Neural cell (in vitro differentiated cells): Measurements from ENCODE around the gene WNT10A. TPM values are rescaled to one million over a fixed set of nuclear protein-coding genes. Genes with fewer than 3 reads are reported as not detected.

Experiments
- H2AFZ ChIP-seq: fragments of 200-600, 300-800 bp; sonication (generic), shearing (Covaris generic); 2 replicates; pipeline ENCODE4 v1.6.0; 2014; ENCODE audit warnings: low read depth, mild to moderate bottlenecking, antibody characterized with exemption, low read length, moderate library complexity
- H3F3A ChIP-seq: fragments of 200-600 bp; shearing (Covaris generic); 2 replicates; pipeline ENCODE4 v1.6.1; 2016; ENCODE audit warnings: mild to moderate bottlenecking, moderate library complexity, mixed read lengths, antibody characterized with exemption, low read length; ENCODE audit not compliant: insufficient read depth, poor library complexity, severe bottlenecking
- H3K27ac ChIP-seq: fragments of 200-600, 300-800 bp; sonication (generic), shearing (Covaris generic); 2 replicates; pipeline ENCODE4 v1.5.1; 2014; ENCODE audit warnings: mild to moderate bottlenecking, low read length, moderate library complexity
- H3K27me3 ChIP-seq: fragments of 300-800, 200-600 bp; sonication (generic), shearing (Covaris generic); 2 replicates; pipeline ENCODE4 v1.6.0; 2014; ENCODE audit warnings: mild to moderate bottlenecking, low read depth, low read length, moderate library complexity; ENCODE audit not compliant: insufficient read depth
- H3K36me3 ChIP-seq: fragments of 300-800, 200-600 bp; sonication (generic), shearing (Covaris generic); 2 replicates; pipeline ENCODE4 v1.5.1; 2014; ENCODE audit warnings: mild to moderate bottlenecking, antibody characterized with exemption, low read length, moderate library complexity; ENCODE audit not compliant: insufficient read depth
- H3K4me2 ChIP-seq: fragments of 300-800, 200-600 bp; sonication (generic), shearing (Covaris generic); 2 replicates; pipeline ENCODE4 v1.6.0; 2014; ENCODE audit warnings: mild to moderate bottlenecking, low read length
- H3K4me3 ChIP-seq: fragments of 300-800, 200-600 bp; sonication (generic), shearing (Covaris generic); 2 replicates; pipeline ENCODE4 v1.5.1; 2014; ENCODE audit warnings: mild to moderate bottlenecking, low read length, moderate library complexity
- H3K79me2 ChIP-seq: fragments of 200-600 bp; shearing (Covaris generic); replicated peaks from 2 replicates; pipeline ENCODE4 v1.6.0; 2014; ENCODE audit warnings: mild to moderate bottlenecking, low read length, moderate library complexity; ENCODE audit not compliant: insufficient read depth
- H3K9ac ChIP-seq: fragments of 300-800, 200-600 bp; sonication (generic), shearing (Covaris generic); 2 replicates; pipeline ENCODE4 v1.6.1; 2016; ENCODE audit warnings: mild to moderate bottlenecking, low read length, mixed read lengths
- H3K9me2 ChIP-seq: fragments of 200-600 bp; shearing (Covaris generic); 2 replicates; pipeline ENCODE4 v1.6.1; 2016; ENCODE audit warnings: mild to moderate bottlenecking, low read length, mixed read lengths; ENCODE audit not compliant: insufficient read depth
- H3K9me3 ChIP-seq: fragments of 200-600, 300-800 bp; sonication (generic), shearing (Covaris generic); 2 replicates; pipeline ENCODE4 v1.6.1; 2016; ENCODE audit warnings: mild to moderate bottlenecking, mixed run types, low read length, moderate library complexity, mixed read lengths
- H4K20me1 ChIP-seq: fragments of 200-600 bp; shearing (Covaris generic); 2 replicates; pipeline ENCODE4 v1.6.1; 2016; ENCODE audit warnings: mild to moderate bottlenecking, mixed run types; ENCODE audit not compliant: insufficient read depth
- CTCF ChIP-seq: fragments of 450-650 bp; IDR thresholded peaks from 2 replicates; pipeline ENCODE4 v1.5.1; 2014; ENCODE audit warnings: antibody characterized with exemption, mild to moderate bottlenecking, moderate library complexity; ENCODE audit not compliant: poor library complexity, severe bottlenecking
- EP300 ChIP-seq: fragments of 450-650 bp; conservative IDR thresholded peaks from 2 replicates; pipeline ENCODE4 v1.6.1; 2014; ENCODE audit warnings: antibody characterized with exemption, mild to moderate bottlenecking, moderate library complexity; ENCODE audit not compliant: poor library complexity, severe bottlenecking
- EZH2 ChIP-seq: fragments of 200-600, 300-800 bp; shearing (Covaris generic), sonication (generic); IDR thresholded peaks from 2 replicates; pipeline ENCODE4 v1.6.1; 2014; ENCODE audit warnings: antibody characterized with exemption, low read length, borderline replicate concordance, mild to moderate bottlenecking; ENCODE audit not compliant: insufficient read depth, poor library complexity, severe bottlenecking
- MXI1 ChIP-seq: fragments of 450-650 bp; conservative IDR thresholded peaks from 2 replicates; pipeline ENCODE4 v1.6.1; 2014; ENCODE audit warnings: antibody characterized with exemption, mild to moderate bottlenecking; ENCODE audit not compliant: poor library complexity, severe bottlenecking
- POLR2AphosphoS5 ChIP-seq: IDR thresholded peaks from 2 replicates; pipeline ENCODE4 v1.6.1; 2012
- RAD21 ChIP-seq: fragments of 450-650 bp; conservative IDR thresholded peaks from 2 replicates; pipeline ENCODE4 v1.6.1; 2014; ENCODE audit warnings: antibody characterized with exemption, mild to moderate bottlenecking, moderate library complexity
- SMC3 ChIP-seq: fragments of 450-650 bp; conservative IDR thresholded peaks from 2 replicates; pipeline ENCODE4 v1.6.1; 2014; ENCODE audit warnings: antibody characterized with exemption, mild to moderate bottlenecking, moderate library complexity; ENCODE audit not compliant: poor library complexity
- TAF1 ChIP-seq: IDR thresholded peaks from 2 replicates; pipeline ENCODE4 v1.6.1; 2012; ENCODE audit warnings: low read depth
- polyA plus RNA-seq: library from polyadenylated mRNA; depleted of rRNA; stranded (reverse); fragments of >200 nt; gene quantifications from 2 replicates; pipeline ENCODE4 v1.2.3, GENCODE V29; 2014
- TF ChIP-seq, protein P1 (sequence below): IDR thresholded peaks from 2 replicates; pipeline ENCODE4 v1.6.1; 2012; ENCODE audit warnings: borderline replicate concordance

Gene WNT10A
- polyA plus RNA-seq, 1 donor from 2014 or later, result 0.14 TPM

DNA sequence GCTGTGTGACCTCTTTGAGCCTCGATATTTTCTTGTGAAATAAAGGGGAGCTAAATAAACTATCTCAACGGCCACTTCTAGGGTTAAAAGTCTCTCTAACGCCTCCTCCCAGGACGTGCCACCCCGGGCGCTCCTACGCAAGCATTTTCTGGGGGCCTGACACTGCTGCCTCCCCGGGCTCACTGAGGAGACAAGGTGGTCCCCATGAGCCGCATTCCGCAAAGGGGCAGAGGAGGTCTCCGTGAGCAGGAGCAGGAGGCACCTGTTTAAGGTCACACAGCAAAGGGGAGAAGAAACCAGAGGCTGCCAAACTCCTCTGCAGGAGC lies 913 bp upstream of the WNT10A start:
- H3K27me3 ChIP-seq, result peaks cover 96% of the 10 kb centered on the region
- peak overlapping the region; percentile 14 for H3K4me2 ChIP-seq

DNA sequence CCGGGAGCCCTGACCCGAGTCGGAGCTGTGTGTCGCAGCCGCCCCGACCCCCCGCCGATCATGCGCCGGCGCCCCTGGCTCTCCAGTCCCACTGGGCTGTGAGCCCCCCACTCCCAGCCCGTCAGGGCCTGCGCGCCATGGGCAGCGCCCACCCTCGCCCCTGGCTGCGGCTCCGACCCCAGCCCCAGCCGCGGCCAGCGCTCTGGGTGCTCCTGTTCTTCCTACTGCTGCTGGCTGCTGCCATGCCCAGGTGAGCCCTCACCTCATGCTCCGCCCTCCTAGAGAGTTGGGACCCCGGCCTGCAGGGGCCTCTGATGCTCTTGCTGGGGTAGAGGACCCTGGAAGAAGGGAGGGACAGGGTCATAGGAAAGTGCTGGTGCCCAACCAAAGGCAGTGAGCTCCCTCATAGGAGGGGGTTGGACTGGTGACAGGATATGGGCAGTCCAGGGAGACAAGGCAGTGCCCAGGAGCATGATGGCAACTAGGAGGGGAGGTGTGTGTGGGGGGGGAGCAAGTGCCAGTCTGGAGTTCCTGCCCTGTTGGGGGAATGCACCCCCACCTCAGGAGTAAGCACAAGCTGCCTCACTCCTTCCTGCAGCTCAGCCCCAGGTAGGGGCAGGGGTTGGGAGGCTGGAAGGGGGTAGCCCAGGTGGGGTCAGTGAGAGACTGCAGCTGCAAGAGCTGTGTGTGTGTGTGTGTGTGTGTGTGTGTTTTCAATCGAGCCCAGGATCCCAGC lies 375 bp downstream of the WNT10A start:
- no peak overlapping the region for H3K4me2 ChIP-seq
- peaks cover 96% of the 10 kb centered on the region for H3K27me3 ChIP-seq
- no peak overlapping the region for H3K27ac ChIP-seq
- TF ChIP-seq SMC3, result no peak
- TF ChIP-seq, protein P1, sequence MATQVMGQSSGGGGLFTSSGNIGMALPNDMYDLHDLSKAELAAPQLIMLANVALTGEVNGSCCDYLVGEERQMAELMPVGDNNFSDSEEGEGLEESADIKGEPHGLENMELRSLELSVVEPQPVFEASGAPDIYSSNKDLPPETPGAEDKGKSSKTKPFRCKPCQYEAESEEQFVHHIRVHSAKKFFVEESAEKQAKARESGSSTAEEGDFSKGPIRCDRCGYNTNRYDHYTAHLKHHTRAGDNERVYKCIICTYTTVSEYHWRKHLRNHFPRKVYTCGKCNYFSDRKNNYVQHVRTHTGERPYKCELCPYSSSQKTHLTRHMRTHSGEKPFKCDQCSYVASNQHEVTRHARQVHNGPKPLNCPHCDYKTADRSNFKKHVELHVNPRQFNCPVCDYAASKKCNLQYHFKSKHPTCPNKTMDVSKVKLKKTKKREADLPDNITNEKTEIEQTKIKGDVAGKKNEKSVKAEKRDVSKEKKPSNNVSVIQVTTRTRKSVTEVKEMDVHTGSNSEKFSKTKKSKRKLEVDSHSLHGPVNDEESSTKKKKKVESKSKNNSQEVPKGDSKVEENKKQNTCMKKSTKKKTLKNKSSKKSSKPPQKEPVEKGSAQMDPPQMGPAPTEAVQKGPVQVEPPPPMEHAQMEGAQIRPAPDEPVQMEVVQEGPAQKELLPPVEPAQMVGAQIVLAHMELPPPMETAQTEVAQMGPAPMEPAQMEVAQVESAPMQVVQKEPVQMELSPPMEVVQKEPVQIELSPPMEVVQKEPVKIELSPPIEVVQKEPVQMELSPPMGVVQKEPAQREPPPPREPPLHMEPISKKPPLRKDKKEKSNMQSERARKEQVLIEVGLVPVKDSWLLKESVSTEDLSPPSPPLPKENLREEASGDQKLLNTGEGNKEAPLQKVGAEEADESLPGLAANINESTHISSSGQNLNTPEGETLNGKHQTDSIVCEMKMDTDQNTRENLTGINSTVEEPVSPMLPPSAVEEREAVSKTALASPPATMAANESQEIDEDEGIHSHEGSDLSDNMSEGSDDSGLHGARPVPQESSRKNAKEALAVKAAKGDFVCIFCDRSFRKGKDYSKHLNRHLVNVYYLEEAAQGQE, result no peak
- no peak for TF ChIP-seq CTCF
- TF ChIP-seq EZH2, result no peak
- no peak for TF ChIP-seq POLR2AphosphoS5
- no peak for TF ChIP-seq EP300
- TF ChIP-seq TAF1, result no peak
- no peak for TF ChIP-seq MXI1

More for the DNA sequence above, 913 bp upstream of the WNT10A start:
- TF ChIP-seq, protein P1, result no peak
- TF ChIP-seq CTCF, result no peak
- no peak for TF ChIP-seq TAF1
- TF ChIP-seq SMC3, result no peak
- TF ChIP-seq EP300, result no peak
- TF ChIP-seq POLR2AphosphoS5, result no peak
- TF ChIP-seq EZH2, result no peak
- TF ChIP-seq RAD21, result no peak
- no peak for TF ChIP-seq MXI1
- no peaks in the 10 kb centered on the region for H4K20me1 ChIP-seq
- peak overlapping the region; percentile 65 for H3K4me3 ChIP-seq
- H3K79me2 ChIP-seq, result no peaks in the 10 kb centered on the region
- H3K9me3 ChIP-seq, result no peaks in the 10 kb centered on the region
- no peak overlapping the region for H2AFZ ChIP-seq
- H3K9me2 ChIP-seq, result no peaks in the 10 kb centered on the region
- no peak overlapping the region for H3K9ac ChIP-seq
- H3F3A ChIP-seq, result no peaks in the 10 kb centered on the region
- H3K36me3 ChIP-seq, result no peaks in the 10 kb centered on the region
- H3K27ac ChIP-seq, result no peak overlapping the region

More for the DNA sequence above, 375 bp downstream of the WNT10A start:
- Histone ChIP-seq H3K9me2 (no peaks in the 10 kb centered on the region), H3K4me3 (peak overlapping the region; percentile 65), H4K20me1 (no peaks in the 10 kb centered on the region), H2AFZ (no peak overlapping the region), H3F3A (no peaks in the 10 kb centered on the region), H3K36me3 (no peaks in the 10 kb centered on the region), H3K9me3 (no peaks in the 10 kb centered on the region), H3K79me2 (no peaks in the 10 kb centered on the region), H3K9ac (no peak overlapping the region)
